ENCODE data around the gene LHFPL3.

LHFPL3 gene

GRCh38 chr7:104625956-104626355 lies 297.6 kb downstream of the LHFPL3 start:
- Histone ChIP-seq H3K4me2 (ENCODE audit: low read length) (no peak overlapping the region), H4K20me1 (ENCODE audit: insufficient read depth, low read length) (no peaks in the 10 kb centered on the region), H3K4me1 (ENCODE audit: insufficient read depth, low read length, severe bottlenecking) (no peaks in the 10 kb centered on the region), H3K9me3 (ENCODE audit: low read length) (no peaks in the 10 kb centered on the region), H3K27ac (ENCODE audit: low read depth, low read length, poor library complexity, severe bottlenecking) (no peak overlapping the region), H3K9ac (ENCODE audit: low read length) (no peak overlapping the region), H3K36me3 (ENCODE audit: insufficient read depth, low read length) (no peaks in the 10 kb centered on the region), H2AFZ (ENCODE audit: low read length) (no peak overlapping the region), H3K4me3 (ENCODE audit: low read depth, low read length, poor library complexity, severe bottlenecking) (no peak overlapping the region), H3F3A (ENCODE audit: insufficient read depth, low read length) (no peaks in the 10 kb centered on the region), H3K27me3 (ENCODE audit: insufficient read depth, low read length) (no peaks in the 10 kb centered on the region), H3K9me2 (ENCODE audit: low read depth, low read length) (no peaks in the 10 kb centered on the region), H3K79me2 (ENCODE audit: insufficient read depth, low read length) (no peaks in the 10 kb centered on the region)
- TF ChIP-seq EZH2 (IDR thresholded peaks at IDR 0.05; ENCODE audit: borderline replicate concordance, low read length): no peak
- TF ChIP-seq CTCF (IDR thresholded peaks at IDR 0.05; ENCODE audit: low read length): no peak

- Histone ChIP-seq H3K79me2 (ENCODE audit: insufficient read depth, low read length) (no peaks in the 10 kb centered on the region), H3K4me3 (ENCODE audit: low read depth, low read length, poor library complexity, severe bottlenecking) (no peak overlapping the region), H3K9ac (ENCODE audit: low read length) (no peak overlapping the region), H3K4me2 (ENCODE audit: low read length) (no peak overlapping the region), H3K27me3 (ENCODE audit: insufficient read depth, low read length) (no peaks in the 10 kb centered on the region), H3K27ac (ENCODE audit: low read depth, low read length, poor library complexity, severe bottlenecking) (no peak overlapping the region), H3K4me1 (ENCODE audit: insufficient read depth, low read length, severe bottlenecking) (no peaks in the 10 kb centered on the region), H4K20me1 (ENCODE audit: insufficient read depth, low read length) (no peaks in the 10 kb centered on the region), H2AFZ (ENCODE audit: low read length) (no peak overlapping the region), H3F3A (ENCODE audit: insufficient read depth, low read length) (no peaks in the 10 kb centered on the region), H3K9me2 (ENCODE audit: low read depth, low read length) (no peaks in the 10 kb centered on the region), H3K36me3 (ENCODE audit: insufficient read depth, low read length) (no peaks in the 10 kb centered on the region), H3K9me3 (ENCODE audit: low read length) (no peaks in the 10 kb centered on the region)
- TF ChIP-seq EZH2 (IDR thresholded peaks at IDR 0.05; ENCODE audit: borderline replicate concordance, low read length): no peak
- TF ChIP-seq CTCF (IDR thresholded peaks at IDR 0.05; ENCODE audit: low read length): no peak
Observed at GRCh38 chr7:104627516-104627915, 299.1 kb downstream of the LHFPL3 start.

- Histone ChIP-seq H3K9me2 (ENCODE audit: low read depth, low read length) (no peaks in the 10 kb centered on the region), H2AFZ (ENCODE audit: low read length) (no peak overlapping the region), H3K36me3 (ENCODE audit: insufficient read depth, low read length) (no peaks in the 10 kb centered on the region), H3K9ac (ENCODE audit: low read length) (no peak overlapping the region), H3K9me3 (ENCODE audit: low read length) (no peaks in the 10 kb centered on the region), H3K27ac (ENCODE audit: low read depth, low read length, poor library complexity, severe bottlenecking) (no peak overlapping the region), H3K4me1 (ENCODE audit: insufficient read depth, low read length, severe bottlenecking) (no peaks in the 10 kb centered on the region), H3K79me2 (ENCODE audit: insufficient read depth, low read length) (no peaks in the 10 kb centered on the region), H3K4me3 (ENCODE audit: low read depth, low read length, poor library complexity, severe bottlenecking) (no peak overlapping the region), H3K27me3 (ENCODE audit: insufficient read depth, low read length) (no peaks in the 10 kb centered on the region), H3K4me2 (ENCODE audit: low read length) (no peak overlapping the region), H4K20me1 (ENCODE audit: insufficient read depth, low read length) (no peaks in the 10 kb centered on the region), H3F3A (ENCODE audit: insufficient read depth, low read length) (no peaks in the 10 kb centered on the region)
- TF ChIP-seq EZH2 (IDR thresholded peaks at IDR 0.05; ENCODE audit: borderline replicate concordance, low read length) (no peak), CTCF (IDR thresholded peaks at IDR 0.05; ENCODE audit: low read length) (no peak)
Observed at GRCh38 chr7:104628017-104628416, 299.6 kb downstream of the LHFPL3 start.

Measured in OCI-LY1 (cell line).